ENCODE results near the gene HOXA7. TPM values are rescaled to one million over a fixed set of nuclear protein-coding genes. Genes with fewer than 3 reads are reported as not detected.

The HOXA7 gene
- total and polyA plus RNA-seq, 2 of the 8 experiments (the other 6 are each of a cell fraction or from before 2014, with no cell fraction given): 0.03 TPM; not detected in 1

DNA sequence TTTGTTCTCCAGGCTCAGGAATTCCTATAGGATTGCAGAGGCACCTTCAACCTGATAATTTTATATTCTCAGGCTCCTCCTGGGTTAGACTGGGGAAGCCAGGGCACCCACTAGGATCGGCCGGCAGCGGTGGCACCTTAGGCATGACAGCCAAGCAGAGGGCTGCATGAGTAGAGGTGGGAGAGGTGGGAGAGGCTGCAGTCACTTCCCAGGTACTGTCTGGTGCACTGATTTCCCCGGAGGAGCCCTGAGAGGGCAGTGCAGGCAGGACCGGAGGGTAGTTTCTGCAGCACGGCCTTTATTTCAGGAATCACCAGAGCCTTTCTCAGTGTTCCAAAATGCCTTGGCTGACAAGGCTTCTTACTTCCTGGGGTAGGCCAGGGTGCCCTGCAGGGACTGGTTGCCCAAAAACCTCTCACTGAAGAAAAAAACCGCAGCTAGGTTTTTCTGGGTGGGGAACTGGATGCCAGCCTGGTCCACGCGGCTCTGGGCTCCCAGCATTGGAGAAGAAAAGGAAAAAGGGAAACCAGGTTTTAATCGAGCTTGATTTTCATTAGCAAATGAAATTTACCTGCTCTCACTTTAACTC lies 47.0 kb upstream of the HOXA7 start:
- Histone ChIP-seq H2BK5ac (ENCODE audit: low read depth, low read length) (no peak overlapping the region), H3K18ac (ENCODE audit: extremely low read depth, low read length) (no peak overlapping the region), H3K23ac (ENCODE audit: insufficient read length) (no peak overlapping the region), H4K20me1 (replicated peaks in 1 of 2; ENCODE audit: control insufficient read depth in 1 of 2, insufficient read depth in 2 of 2, low read length in 2 of 2) (peaks cover 33 to 49% of the 10 kb centered on the region in 2 experiments), H3K79me2 (ENCODE audit: control insufficient read depth in 1 of 2, insufficient read depth in 2 of 2, low read length in 2 of 2) (no peaks in the 10 kb centered on the region), H2BK15ac (ENCODE audit: low read length) (peak overlapping the region; percentile 16; the same call in 1 of the 2 replicates), H4K5ac (ENCODE audit: insufficient read length, low read depth, low read length) (no peak overlapping the region), H2BK12ac (ENCODE audit: low read depth, low read length) (no peak overlapping the region), H3K4me2 (ENCODE audit: insufficient read depth in 1 of 2, low read depth in 2 of 2, low read length in 2 of 2) (no peak overlapping the region), H2AK5ac (ENCODE audit: low read depth, low read length) (no peak overlapping the region), H3K4ac (replicated peaks; ENCODE audit: insufficient read length, low read depth, low read length) (no peak overlapping the region), H3K27me3 (replicated peaks in 1 of 4; ENCODE audit: control insufficient read depth in 3 of 4, extremely low read depth in 1 of 4, insufficient read depth in 3 of 4, low read length in 3 of 4) (peaks cover 97 to 100% (median 100%) of the 10 kb centered on the region in 4 experiments), H4K8ac (ENCODE audit: extremely low read depth, insufficient read depth, low read length) (no peak overlapping the region), H3K36me3 (ENCODE audit: control insufficient read depth in 2 of 4, insufficient read depth in 4 of 4, low read length in 3 of 4) (peaks cover 0 to 16% (median 0%) of the 10 kb centered on the region in 4 experiments; a peak in 1 of 8 replicates), H3K4me1 (replicated peaks in 1 of 4; ENCODE audit: control insufficient read depth in 3 of 4, insufficient read depth in 4 of 4, low read length in 3 of 4) (peaks cover 0 to 8% (median 4%) of the 10 kb centered on the region in 4 experiments; a peak in 6 of 7 replicates), H3K56ac (replicated peaks; ENCODE audit: insufficient read length, low read depth, low read length) (no peak overlapping the region), H3K9me3 (ENCODE audit: insufficient read depth in 2 of 2, low read depth in 1 of 2, low read length in 1 of 2) (no peaks in the 10 kb centered on the region; a peak in 1 of 4 replicates), H2BK120ac (replicated peaks; ENCODE audit: low read depth, low read length) (no peak overlapping the region), H3K79me1 (ENCODE audit: low read depth, low read length) (no peaks in the 10 kb centered on the region; the same call in 1 of the 2 replicates), H3K14ac (ENCODE audit: insufficient read length) (no peak overlapping the region), H2AFZ (ENCODE audit: low read length) (no peak overlapping the region), H3K27ac (ENCODE audit: low read depth, low read length) (no peak overlapping the region), H3K23me2 (ENCODE audit: low read depth, low read length) (no peaks in the 10 kb centered on the region; the same call in 1 of the 2 replicates), H3K9ac (replicated peaks in 1 of 4; ENCODE audit: extremely low read depth in 1 of 4, low read depth in 3 of 4, low read length in 3 of 4) (no peak overlapping the region), H3K4me3 (ENCODE audit: extremely low read depth in 1 of 4, insufficient read depth in 2 of 4, low read depth in 3 of 4, low read length in 4 of 4) (no peak overlapping the region), H2BK20ac (ENCODE audit: low read length) (no peak overlapping the region), H4K91ac (replicated peaks; ENCODE audit: insufficient read length, low read length) (no peak overlapping the region)
- POLR2A ChIA-PET (ENCODE audit: partially characterized antibody): no interaction called here
- 39% methylated on average over 10 of the region's 10 CpGs; no CpG with 5 or more reads in 1 of the 2 experiments for WGBS, 2 experiments (ENCODE audit: extremely low coverage in 1 of 2, insufficient coverage in 1 of 2, insufficient read length in 1 of 2, insufficient replicate concordance in 2 of 2, low coverage in 1 of 2, low lambda C conversion rate in 2 of 2, missing lambda C conversion rate in 1 of 2)
- FAIRE-seq (no peak), DNase-seq (ENCODE audit: low read depth in 1 of 2, low spot score in 2 of 2) (peak in 1 of 2 experiments; percentile 42)
- CTCF ChIA-PET (ENCODE audit: partially characterized antibody): interaction anchor here (0.9 to 2.1 kb wide), 6 partner anchors 10 to 47 kb away, joined by 3 to 6 read pairs (median 4); partner anchors contain the start of gene HOXA11
- peak; percentile 81 for TF ChIP-seq SUZ12 (IDR thresholded peaks at IDR 0.05; ENCODE audit: low read length)
- peak; percentile 8 for TF ChIP-seq EZH2 (IDR thresholded peaks at IDR 0.05; ENCODE audit: low read depth, low read length, severe bottlenecking)
- no peak for TF ChIP-seq SRF (IDR thresholded peaks at IDR 0.05; ENCODE audit: low read depth, low read length)
- TF ChIP-seq RNF2 (IDR thresholded peaks at IDR 0.05; ENCODE audit: borderline replicate concordance, low read depth, low read length, missing control alignments, poor library complexity, severe bottlenecking): peak; percentile 74

All from H1 (cell line).